RPMI7951 (cell line): ENCODE results near the gene GPR37L1. TPM values are rescaled to one million over a fixed set of nuclear protein-coding genes. Genes with fewer than 3 reads are reported as not detected.

Source experiments
- DNase-seq: peaks from one replicate; pipeline ENCODE4 v3.0.0-alpha.2; 2012; ENCODE audit warnings: low read depth
- total RNA-seq: library from RNA; depleted of rRNA; stranded (reverse); fragments of >200 nt; shearing (Covaris generic); gene quantifications from 2 replicates; pipeline ENCODE4 v1.2.3, GENCODE V29; 2014; rRNA removed

The GPR37L1 gene, protein sequence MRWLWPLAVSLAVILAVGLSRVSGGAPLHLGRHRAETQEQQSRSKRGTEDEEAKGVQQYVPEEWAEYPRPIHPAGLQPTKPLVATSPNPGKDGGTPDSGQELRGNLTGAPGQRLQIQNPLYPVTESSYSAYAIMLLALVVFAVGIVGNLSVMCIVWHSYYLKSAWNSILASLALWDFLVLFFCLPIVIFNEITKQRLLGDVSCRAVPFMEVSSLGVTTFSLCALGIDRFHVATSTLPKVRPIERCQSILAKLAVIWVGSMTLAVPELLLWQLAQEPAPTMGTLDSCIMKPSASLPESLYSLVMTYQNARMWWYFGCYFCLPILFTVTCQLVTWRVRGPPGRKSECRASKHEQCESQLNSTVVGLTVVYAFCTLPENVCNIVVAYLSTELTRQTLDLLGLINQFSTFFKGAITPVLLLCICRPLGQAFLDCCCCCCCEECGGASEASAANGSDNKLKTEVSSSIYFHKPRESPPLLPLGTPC
- not detected in 2 replicates for total RNA-seq

GRCh38 chr1:202122639-202123335 lies at the start of gene GPR37L1:
TSS of gene GPR37L1 (plus strand) at chr1:202122917. CDS start at chr1:202122964, 47 bp downstream.
- peak; percentile 44 for DNase-seq

- no peak for DNase-seq
These were observed 49.5 kb upstream of the GPR37L1 start for GRCh38 chr1:202073206-202073605.

GRCh38 chr1:202074985-202075384 lies 47.7 kb upstream of the GPR37L1 start:
- DNase-seq: no peak

DNA sequence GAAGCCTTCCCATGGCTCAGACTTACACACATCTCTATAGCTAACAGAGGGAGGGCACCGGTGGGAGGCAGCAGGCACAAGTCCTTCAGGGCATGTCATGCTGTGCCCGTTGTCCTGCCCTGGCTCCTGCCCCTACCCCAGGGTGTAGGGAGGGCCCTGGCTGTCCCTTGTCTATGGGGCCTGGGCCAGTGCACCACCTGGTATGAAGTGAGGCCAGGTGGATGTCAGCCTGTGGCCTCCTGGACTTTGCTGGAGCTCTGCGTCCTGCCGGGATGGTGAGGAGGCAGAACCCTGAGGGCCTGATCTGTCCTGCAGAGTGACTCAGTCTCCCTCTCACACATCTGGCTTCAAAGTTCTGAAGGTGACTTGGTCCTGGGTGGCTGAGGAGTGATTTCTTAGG lies 47.3 kb upstream of the GPR37L1 start:
- no peak for DNase-seq

GRCh38 chr1:202076050-202076511 lies 46.6 kb upstream of the GPR37L1 start:
- no peak for DNase-seq

DNA sequence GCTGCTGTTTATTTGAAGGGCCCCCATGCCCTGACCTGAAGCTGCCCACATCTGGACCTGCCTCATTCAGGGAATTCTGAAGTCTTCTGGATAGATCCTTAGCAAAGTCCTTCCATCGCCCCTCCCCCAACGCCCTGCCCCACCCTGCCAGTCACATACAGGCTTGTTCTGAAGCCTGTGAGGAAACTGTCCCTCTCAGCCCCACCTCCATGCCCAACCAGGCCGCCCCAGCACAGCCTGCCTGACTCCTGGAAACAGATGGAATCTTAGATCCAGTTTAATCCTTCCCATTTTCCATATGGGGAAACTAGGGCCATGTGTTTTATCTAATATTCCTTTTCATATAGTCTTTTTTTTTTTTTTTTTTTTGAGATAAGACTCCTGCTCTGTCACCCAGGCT lies 44.5 kb upstream of the GPR37L1 start:
- DNase-seq: no peak

DNA sequence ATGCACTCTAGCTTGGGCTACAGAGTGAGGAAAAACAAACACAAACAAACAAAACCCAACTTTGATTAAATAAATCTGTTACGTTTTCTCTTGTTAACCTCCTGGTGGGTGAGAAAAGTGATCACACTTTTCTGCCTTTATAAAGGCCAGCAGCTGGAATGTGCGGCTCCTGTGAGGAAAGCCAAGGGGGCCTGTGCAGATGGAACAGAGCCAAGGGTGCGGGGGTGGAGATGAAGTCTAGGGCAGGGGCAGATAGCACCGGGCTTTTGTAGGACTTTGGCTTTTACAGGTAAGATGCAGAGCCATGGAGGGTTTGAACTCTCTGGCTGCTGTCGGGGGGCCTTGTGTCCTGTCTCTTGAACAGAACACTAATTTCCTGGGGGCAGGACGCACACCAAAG lies 40.7 kb upstream of the GPR37L1 start:
- no peak for DNase-seq

DNA sequence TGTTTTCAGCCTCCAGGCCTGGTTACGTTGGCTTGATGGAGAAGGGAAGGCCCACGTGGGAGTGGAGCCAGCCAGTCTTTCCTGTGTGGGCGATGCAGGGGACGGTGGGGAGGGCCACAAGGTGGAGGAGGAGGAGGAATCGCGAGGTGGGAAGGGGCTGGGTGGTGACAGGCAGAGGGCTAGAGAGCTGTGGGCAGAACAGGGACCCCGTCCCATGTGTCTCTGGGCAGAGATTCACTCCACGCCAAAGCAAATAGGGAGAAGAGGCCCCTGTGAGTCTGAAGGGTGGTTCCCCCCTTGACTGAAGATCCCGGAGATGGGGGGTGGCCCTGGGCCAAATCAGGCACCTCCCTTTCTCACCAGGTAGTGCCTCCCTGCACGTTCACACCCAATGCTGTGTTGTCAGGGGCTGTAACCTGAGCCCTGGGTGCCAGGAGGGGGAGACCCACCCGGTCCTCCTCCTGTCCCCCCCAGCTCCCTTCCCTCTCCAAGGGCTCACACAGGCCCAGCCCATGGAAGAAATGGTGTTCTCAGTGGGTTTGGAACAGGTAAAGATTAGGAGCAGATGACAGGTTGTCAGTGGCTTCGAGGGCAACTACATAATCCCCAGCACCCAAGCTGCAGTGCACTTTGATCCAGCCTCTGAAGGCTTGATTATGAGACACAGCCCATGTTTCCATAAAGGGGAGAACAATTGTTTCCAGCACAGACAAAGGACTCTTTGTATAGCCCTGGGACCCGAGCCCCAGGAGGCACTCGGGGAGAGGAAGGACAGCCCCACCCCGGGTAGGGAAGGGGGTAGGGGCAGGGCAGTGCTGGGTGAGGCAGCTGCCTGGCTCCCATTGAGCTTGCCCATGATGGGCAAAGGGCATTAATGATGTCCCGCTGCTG lies 37.7 kb upstream of the GPR37L1 start:
- DNase-seq: no peak

DNA sequence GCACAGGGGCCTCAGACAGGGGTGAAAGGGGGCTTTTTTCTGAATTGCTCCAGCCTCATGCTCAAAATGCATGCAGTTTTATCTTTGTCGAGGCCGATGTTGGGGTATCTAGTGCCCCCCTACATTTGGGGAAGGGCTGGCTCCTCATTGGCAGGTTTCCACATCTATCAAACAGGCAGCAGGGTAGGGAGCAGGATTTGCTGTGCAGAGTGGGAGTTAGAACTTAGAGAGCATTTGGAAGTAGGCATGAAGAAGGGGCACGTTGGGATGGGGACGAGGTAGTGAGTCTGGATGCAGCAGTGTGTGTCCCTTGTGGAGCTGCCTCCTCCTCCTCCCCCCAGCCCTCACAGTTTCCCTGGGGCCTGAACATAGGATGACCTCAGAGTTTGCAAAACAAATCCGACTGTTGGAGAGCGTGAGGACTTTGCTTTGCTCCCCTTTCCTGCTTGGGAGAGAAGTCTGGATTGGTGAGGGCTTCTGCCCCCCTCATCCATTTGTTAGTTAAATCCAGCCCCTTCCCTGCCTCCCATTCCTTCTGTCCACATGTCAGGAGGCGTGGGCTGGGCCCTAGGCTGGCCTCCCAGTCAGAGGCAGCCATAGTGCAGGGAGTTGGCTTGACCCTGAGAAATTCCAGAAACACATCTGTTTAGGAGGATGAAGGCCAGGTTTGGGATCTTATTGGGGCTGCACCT lies 36.9 kb upstream of the GPR37L1 start:
- DNase-seq: peak; percentile 12

DNA sequence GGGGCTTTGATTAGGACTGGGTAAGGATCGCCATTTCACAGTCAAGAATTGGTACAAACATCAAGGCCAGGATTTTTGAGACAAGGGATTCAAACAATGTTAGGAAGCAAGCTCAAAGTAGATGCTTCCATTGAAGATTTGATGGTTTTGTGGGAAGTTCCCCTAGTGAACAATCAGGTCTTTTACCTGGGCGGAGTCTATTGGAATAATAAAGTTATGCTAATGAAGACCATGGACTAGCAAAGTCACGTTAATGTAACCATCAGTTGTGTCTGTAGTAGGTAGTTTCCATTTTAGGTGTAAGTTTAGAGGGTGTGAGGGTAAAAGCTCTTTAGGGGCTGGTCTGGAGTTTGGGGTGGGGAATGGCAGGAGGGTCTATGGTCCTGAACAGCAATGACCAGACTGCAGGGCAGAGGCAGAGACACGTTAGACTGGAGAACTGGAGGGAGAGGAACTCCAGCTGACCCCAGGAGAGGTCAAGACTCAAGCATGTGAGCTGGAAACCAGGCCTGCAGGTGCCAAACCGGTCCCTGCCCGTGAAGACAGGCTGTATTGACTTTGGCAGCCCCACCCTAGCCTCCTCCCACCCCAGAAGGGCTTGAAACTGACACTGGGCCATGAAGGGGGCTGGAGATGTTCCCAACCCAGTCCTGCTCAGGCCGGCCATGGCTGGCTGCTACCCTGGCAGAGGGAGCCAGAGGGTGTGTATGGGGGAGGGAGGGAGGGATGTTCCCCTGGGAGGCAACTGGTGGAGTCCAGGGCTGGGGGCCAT lies 36.0 kb upstream of the GPR37L1 start:
- no peak for DNase-seq

DNA sequence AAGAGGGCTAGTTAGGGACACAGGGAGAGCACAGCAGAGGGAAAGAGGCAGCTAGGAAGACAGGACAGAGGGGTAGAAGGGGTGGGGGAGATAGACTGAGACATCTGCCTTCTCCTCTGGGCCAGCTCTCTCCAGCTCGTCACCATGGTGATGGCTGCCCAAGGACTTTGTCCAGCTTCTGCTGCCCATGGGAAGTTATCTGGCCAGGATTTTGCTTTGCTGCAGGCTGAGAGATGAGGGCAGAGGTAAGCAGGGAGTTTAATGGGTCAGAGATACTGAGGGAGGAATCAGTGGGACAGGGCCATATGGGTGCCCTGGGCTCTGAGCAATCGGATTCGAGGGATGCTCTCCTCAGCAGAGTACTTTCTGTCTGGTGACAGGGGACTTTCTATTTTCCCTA lies 34.5 kb upstream of the GPR37L1 start:
- DNase-seq: no peak

DNA sequence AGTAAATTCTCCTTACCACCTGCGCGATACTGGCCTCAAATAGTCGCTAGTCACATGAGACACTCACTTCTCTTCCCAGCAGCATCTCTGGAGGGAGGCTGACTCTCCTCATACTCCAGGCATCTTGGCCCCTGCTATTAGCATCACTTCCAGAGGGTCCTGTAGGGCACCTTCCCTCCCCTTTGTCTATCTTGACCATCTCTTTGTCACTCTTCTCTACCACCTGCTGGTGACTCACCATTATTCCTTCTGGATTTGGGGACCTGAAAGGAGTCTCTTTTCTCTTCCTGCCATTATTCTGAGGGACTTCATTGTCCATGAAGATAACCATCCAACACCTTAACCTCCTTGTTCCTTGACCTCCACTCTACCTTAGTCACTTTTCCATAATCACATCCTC lies 31.7 kb upstream of the GPR37L1 start:
- no peak for DNase-seq

DNA sequence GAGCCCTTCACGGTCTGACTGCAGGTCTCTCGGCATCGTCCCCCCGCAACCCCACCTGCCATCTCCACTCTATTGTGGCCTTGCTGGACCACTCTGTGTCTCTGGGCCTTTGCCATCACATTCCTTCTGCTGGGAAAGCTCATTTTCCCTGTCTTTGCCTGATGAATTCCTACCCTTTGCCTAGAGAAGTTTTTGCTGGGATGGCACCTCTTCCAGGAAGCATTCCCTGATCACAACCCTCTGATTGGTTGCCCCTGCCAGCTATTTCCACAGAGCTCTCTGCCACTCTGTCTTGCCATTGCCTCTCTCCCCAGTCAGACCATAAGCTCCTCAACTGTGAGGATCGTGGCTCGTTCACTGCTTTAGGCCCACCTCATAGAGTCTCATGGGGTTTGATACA lies 28.9 kb upstream of the GPR37L1 start:
- no peak for DNase-seq

DNA sequence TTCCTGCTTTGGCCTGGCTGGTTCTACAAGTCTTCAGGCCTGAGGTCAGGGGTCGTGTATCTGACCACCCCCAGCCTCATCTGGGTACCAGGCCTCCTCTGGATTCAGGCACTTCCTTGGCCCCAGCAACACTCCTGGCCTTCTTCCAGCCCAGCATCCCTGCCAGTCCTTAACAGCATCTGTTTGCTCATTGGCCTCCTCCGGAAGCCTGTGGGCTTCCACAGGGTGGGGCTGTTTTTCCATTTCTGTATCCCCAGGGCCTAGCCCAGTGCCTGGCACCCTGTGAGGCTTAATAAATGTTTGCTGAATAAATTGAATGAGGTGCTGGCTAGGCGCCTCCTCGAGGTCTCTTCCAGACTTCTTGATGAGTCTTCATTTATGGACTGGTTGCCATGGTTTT lies 21.5 kb upstream of the GPR37L1 start:
- DNase-seq: no peak

DNA sequence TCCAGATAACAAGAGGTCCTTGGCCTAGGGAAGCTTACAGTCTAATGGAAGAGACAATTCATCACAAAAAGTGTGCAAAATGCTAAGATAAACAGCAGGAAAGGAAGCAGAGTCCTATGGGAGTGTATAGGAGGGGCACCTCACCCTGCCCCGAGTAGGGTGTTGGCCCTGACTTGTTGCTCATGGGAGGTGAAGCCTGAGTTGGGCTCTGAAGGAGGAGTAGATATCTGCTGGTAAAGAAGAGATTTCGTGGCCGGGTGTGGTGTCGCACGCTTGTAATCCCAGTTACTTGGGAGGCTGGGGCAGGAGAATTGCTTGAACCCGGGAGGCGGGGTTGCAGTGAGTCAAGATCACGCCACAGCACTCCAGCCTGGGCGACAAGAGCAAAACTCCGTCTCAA lies 18.6 kb upstream of the GPR37L1 start:
- no peak for DNase-seq

- DNase-seq: no peak
These were observed 17.0 kb upstream of the GPR37L1 start for GRCh38 chr1:202105571-202106339.

DNA sequence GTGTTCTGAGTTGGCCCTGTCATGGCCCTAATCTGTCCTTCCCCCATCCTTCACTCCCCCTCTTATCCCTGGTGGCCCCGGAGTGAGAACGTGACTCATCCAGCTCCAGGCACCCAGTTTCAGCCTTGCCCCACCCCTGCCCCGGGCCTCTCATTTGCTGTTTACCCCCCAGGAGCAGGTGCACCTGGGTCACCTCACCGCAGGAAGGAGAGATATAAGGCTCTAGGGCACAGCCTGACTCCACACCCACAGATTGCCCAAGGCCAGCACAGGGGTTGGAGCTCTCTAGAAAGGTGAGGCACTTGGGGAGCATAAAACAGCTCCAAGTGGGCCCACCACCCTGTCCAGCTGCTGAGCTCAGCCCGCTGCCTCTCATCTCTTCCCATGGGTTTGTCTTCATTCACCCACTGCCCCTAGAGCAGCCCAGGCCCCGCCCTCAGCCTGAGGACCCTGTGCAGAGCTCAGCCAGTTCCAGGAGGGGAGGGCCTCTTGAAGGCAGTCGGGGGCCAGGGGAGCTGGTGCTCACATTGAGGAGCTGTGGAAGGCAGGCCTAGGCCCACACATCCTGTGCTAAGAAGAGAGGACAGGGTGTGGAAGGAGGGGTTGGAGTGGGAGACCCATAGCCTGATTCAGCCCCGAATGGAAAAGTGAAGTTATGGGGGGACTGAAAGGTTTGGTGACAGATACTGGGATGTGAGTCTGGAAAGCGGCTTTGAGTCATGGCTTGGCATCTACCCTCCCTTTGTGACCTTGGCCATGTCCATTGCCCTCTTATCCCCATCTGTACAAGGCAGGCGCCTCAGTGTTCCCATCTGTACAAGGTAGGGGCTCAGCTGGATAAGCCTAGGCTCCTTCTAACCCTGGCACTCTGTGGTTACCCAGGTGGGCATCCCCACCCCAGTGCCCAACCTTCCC lies 16.1 kb upstream of the GPR37L1 start:
- no peak for DNase-seq

DNA sequence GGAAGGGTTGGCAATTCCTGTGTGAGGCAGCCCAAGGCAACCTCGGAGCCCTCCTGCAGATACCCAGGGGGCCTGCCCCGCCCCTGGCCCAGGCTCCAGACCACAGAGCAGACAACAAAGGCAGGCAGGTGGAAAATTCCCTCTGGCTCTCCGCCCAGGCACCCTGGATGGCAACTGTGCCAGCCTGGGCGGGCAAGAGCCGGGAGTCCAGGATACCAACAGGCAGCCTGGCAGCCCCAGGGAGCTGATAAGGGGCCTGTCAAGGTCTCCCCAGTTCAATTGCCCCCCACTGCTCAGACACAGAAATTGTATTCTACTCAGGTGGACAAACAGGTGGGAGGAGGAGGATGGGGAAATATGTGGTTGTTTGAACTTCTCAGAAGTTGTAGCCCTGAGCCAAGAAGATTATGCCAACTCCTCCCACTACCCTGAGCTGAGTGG lies 15.4 kb upstream of the GPR37L1 start:
- no peak for DNase-seq
